Measurements from ENCODE around the gene ASB2. TPM values are rescaled to one million over a fixed set of nuclear protein-coding genes. Genes with fewer than 3 reads are reported as not detected.
A peak's percentile ranks its signal among the peaks of the same experiment; 100 is the strongest.

ASB2 gene
- total RNA-seq, 1 donor from 2014 or later = 58.6 TPM

DNA sequence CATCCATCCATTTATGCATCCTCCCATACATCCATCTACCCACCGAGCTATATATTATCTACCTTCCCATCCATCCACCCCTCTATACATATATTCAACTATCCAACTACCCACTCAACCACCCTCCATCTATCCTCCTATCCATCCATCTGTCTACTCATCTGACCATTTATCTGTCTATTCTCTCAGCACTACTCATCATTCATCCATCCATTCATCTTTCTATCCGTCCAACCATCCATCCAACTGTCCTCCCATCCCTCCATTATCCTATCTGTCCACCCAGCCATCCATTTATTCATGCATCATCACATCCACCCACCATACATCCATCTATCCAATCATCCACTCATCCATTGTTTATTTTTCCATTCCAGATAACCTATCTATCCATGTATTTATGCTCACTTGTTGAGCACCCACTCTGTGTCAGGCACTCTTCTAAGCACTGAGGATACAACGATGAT lies 11.5 kb downstream of the ASB2 start:
- TF ChIP-seq, protein P1, sequence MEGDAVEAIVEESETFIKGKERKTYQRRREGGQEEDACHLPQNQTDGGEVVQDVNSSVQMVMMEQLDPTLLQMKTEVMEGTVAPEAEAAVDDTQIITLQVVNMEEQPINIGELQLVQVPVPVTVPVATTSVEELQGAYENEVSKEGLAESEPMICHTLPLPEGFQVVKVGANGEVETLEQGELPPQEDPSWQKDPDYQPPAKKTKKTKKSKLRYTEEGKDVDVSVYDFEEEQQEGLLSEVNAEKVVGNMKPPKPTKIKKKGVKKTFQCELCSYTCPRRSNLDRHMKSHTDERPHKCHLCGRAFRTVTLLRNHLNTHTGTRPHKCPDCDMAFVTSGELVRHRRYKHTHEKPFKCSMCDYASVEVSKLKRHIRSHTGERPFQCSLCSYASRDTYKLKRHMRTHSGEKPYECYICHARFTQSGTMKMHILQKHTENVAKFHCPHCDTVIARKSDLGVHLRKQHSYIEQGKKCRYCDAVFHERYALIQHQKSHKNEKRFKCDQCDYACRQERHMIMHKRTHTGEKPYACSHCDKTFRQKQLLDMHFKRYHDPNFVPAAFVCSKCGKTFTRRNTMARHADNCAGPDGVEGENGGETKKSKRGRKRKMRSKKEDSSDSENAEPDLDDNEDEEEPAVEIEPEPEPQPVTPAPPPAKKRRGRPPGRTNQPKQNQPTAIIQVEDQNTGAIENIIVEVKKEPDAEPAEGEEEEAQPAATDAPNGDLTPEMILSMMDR (IDR thresholded peaks at IDR 0.05) = no peak
- no peak overlapping the region for H3K4me3 ChIP-seq
- H3K4me1 ChIP-seq = peaks cover 8 to 48% of the 10 kb centered on the region in 2 donors
- DNase-seq (ENCODE audit: low spot score in 2 of 2) = no peak
- H3K36me3 ChIP-seq = peaks cover 0 to 9% of the 10 kb centered on the region in 2 donors
- intact Hi-C loops (cut with DNase I) = loop anchor here (1.0 kb wide), 2 partner anchors 11 to 30 kb away; partner anchors contain the start of gene ASB2
- H3K9me3 ChIP-seq = no peaks in the 10 kb centered on the region
- peak overlapping the region; percentile 59 to 75 for H3K27ac ChIP-seq
- H3K27me3 ChIP-seq = no peaks in the 10 kb centered on the region

DNA sequence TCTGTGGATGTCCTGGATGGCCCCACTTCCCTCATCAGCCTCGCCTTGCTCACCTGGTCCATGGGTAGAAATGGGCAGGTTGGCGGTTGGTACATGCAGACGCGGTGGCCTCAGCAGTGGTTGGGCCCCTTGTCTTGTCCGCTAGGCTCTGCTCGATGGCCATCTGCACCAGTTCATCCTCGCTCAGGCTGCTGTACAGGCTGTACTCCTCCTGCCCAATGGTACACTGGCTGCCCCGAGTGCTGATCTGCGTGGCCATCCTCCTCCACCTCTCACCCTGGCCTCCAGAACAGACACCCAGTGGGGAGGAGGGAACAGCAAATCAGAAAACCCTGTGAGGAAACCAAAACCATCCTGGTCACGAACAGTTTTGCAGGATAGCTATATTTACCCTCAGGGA lies 12.1 kb downstream of the ASB2 start:
- Histone ChIP-seq H3K4me3 (no peak overlapping the region), H3K27me3 (no peaks in the 10 kb centered on the region), H3K9me3 (no peaks in the 10 kb centered on the region), H3K36me3 (peaks cover 0 to 9% of the 10 kb centered on the region in 2 donors), H3K4me1 (peaks cover 6 to 49% of the 10 kb centered on the region in 2 donors), H3K27ac (peak overlapping the region; percentile 59 to 75)
- intact Hi-C loops (cut with DNase I) = no loop called here
- TF ChIP-seq, protein P1 (IDR thresholded peaks at IDR 0.05) = no peak
- no peak for DNase-seq (ENCODE audit: low spot score in 2 of 2)

DNA sequence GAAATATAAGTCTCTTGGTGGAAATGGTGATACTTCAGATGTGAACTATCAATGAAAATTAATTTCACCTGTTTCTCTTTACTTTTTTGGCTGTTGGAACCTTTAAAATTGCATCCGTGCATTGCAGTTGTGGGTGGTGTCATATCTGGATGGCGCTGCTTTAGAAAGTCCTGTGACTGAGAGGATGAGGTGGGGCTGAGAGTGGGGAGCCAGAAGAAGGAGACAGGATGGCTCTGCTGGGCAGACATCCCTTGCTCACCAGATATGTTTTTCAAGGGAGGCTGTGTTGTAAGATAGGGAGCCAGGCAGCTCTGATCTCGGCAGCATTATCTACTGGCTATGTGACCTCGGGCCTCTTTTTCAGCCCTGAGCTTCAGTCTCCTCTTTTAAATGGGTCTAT lies 12.7 kb downstream of the ASB2 start:
- Histone ChIP-seq H3K4me1 (peaks cover 2 to 50% of the 10 kb centered on the region in 2 donors), H3K27me3 (no peaks in the 10 kb centered on the region), H3K36me3 (peaks cover 0 to 9% of the 10 kb centered on the region in 2 donors), H3K9me3 (no peaks in the 10 kb centered on the region), H3K27ac (peak overlapping the region; percentile 34 to 75), H3K4me3 (no peak overlapping the region)
- intact Hi-C loops (cut with DNase I) = no loop called here
- DNase-seq (ENCODE audit: low spot score in 2 of 2) = no peak
- TF ChIP-seq, protein P1 (IDR thresholded peaks at IDR 0.05) = no peak

DNA sequence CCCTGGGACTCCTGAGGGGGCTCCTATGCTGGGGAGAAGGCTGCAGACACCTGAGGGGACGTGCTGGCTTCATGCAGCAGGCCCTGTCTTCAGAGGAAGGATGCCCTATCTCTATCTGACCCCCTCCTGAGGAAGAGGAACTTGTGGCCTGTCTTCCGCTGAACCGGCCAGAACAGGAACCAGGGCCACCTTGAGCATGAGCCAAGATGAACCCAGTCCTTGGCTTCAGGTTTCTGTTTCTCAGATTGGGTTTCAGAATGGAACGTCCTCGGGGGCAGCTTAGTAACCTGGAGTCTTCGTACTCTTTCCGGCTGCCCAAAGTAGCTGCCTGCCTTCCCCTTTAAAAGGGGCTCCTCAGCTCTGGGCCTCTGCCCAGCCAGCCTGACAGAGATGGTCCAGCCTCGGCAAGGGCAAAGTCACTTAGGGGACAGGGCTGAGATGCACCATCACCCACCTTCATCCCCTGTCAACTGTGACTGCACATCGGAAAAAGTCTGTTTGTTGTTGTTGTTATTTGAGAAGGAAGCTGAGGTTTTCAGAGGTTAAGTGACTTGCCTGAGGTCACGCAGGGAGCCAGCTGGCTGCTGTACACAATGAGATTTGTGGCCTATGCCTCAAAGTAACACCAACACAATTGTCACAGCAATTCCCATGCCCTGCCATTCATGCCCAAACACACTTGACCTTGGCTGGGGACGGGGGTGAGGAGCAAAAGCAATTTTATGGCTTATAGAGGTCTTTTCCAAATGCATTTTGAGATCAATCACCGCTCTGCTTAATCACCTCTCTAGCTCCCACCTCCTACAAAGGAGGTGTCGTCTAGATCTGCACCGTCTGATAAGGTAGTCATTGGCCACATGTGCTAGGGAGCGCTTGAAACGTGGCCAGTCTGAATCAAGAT lies 13.4 kb downstream of the ASB2 start:
- H3K36me3 ChIP-seq = peaks cover 0 to 9% of the 10 kb centered on the region in 2 donors
- TF ChIP-seq, protein P1 (IDR thresholded peaks at IDR 0.05) = no peak
- H3K9me3 ChIP-seq = no peaks in the 10 kb centered on the region
- peak overlapping the region; percentile 32 to 75 for H3K27ac ChIP-seq
- DNase-seq (ENCODE audit: low spot score in 2 of 2) = no peak
- intact Hi-C loops (cut with DNase I) = no loop called here
- no peak overlapping the region for H3K4me3 ChIP-seq
- peaks cover 2 to 56% of the 10 kb centered on the region in 2 donors for H3K4me1 ChIP-seq
- H3K27me3 ChIP-seq = no peaks in the 10 kb centered on the region

DNA sequence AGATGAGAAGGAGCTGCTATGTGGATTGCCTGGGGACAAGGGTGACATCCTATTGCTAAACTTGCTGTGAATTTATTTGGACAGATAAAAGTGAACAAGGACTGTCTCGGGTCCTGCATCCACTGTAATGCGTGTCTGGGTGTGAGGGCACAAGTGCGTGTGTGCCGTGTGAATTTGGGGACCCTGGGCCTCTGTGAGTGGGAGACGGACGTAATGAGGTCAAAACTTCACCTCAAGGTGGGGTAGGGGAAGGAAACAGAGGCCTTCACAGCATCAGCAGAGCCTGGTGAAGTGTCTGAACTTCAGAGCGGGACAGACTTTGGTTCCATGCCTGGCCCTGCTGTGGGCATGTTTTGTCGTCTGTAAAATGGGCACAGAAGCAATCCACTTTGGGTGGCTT lies 14.8 kb downstream of the ASB2 start:
- TF ChIP-seq, protein P1 (IDR thresholded peaks at IDR 0.05) = no peak
- H3K36me3 ChIP-seq = peaks cover 0 to 9% of the 10 kb centered on the region in 2 donors
- H3K4me3 ChIP-seq = no peak overlapping the region
- no peaks in the 10 kb centered on the region for H3K9me3 ChIP-seq
- DNase-seq (ENCODE audit: low spot score in 2 of 2) = no peak
- H3K27me3 ChIP-seq = no peaks in the 10 kb centered on the region
- H3K27ac ChIP-seq = peak overlapping the region in 1 of 2 donors; percentile 80
- peaks cover under 1 to 57% of the 10 kb centered on the region in 2 donors for H3K4me1 ChIP-seq
- intact Hi-C loops (cut with DNase I) = no loop called here

All from ascending aorta (tissue), 2 donors.